HG02852 (cell line): ENCODE data around the gene YPEL1.
"Not testable (repeated sequence)": the region's sequence is repeated elsewhere in the genome, so short reads cannot be mapped to it uniquely, and the experiment has no call there.

Experiments
- ATAC-seq: cut with Tn5 transposase; IDR thresholded peaks from one replicate; pipeline ENCODE4 v1.9.1; 2021; ENCODE audit warnings: mild to moderate bottlenecking, moderate library complexity; ENCODE audit not compliant: unreplicated experiment

The YPEL1 gene

DNA sequence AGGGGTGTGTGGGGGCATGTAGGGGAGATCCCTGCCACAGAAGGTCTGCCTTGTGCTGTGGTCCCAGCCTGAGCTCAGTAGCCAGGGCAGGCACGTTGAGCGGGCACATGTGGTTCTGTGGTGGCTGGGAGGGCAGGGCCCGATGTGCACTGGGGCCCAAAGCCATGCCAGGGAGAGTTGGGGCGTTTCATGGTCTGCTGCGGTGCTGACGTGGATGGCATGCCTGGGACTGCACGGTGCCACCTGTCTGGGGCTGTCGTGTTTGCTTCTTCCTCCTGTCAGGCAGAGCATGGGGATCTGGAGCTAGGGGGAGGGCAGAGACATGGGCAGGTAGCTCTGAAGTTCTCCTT, 50.5 kb downstream of the YPEL1 start:
- no peak for ATAC-seq

GRCh38 chr22:21684492-21685163, 51.0 kb downstream of the YPEL1 start:
- ATAC-seq = no peak

GRCh38 chr22:21683401-21683811, 52.2 kb downstream of the YPEL1 start:
- no peak for ATAC-seq

DNA sequence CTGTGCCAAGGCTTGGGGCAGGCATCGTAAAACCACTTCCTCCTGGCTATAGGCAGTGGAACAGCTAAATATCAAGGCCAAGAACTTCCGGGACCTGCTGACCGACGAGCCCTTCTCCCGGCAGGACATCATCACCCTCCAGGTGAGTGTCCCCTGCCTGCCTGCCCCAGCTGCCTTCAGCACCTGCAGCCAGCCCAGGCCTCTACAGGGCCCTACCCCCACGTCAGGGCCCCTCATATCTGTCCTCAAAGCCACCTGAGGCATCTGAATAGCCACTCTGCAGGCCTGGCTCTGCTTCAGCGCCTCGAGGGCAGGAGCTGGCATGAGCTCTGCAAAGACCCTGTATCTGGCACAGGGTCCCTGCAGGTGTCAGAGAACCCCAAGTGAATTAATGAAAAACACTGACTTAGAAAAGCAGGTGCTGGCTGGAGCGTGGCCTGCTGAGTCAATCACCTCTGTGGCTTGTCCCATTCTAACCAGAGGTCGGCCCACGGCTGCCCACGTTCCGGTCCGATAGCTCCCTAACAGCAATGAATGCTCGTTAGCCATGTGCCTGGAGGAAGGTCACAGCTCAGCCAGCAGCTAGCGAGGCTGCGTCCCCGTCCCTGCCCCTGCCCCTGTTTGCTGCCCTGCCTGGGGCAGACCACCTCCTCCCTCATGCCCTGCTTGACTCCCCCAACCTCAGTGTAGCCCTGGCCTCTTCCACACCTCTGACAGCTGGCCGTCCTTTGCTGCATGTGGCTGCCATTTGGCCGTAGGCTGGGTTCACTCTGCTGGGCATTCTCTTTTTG, 53.0 kb downstream of the YPEL1 start:
- no peak for ATAC-seq

GRCh38 chr22:21681566-21682370, 53.8 kb downstream of the YPEL1 start:
- no peak for ATAC-seq

GRCh38 chr22:21680830-21681565, 54.6 kb downstream of the YPEL1 start:
- no peak for ATAC-seq

GRCh38 chr22:21679383-21679782, 56.2 kb downstream of the YPEL1 start:
- no peak for ATAC-seq

DNA sequence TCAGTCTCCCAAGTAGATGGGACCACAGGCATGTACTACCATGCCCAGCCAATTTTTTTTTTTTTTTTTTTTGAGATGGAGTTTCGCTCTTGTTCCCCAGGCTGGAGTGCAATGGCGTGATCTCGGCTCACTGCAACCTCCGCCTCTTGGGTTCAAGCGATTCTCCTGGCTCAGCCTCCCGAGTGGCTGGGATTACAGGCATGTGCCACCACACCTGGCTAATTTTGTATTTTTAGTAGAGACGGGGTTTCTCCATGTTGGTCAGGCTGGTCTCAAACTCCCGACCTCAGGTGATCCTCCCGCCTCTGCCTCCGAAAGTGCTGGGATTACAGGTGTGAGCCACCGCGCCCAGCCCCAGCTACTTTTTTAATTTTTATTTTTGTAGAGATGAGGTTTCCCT, 56.8 kb downstream of the YPEL1 start:
- ATAC-seq = not testable (repeated sequence)

- ATAC-seq = no peak
Observed at GRCh38 chr22:21677606-21678443, 57.8 kb downstream of the YPEL1 start.

DNA sequence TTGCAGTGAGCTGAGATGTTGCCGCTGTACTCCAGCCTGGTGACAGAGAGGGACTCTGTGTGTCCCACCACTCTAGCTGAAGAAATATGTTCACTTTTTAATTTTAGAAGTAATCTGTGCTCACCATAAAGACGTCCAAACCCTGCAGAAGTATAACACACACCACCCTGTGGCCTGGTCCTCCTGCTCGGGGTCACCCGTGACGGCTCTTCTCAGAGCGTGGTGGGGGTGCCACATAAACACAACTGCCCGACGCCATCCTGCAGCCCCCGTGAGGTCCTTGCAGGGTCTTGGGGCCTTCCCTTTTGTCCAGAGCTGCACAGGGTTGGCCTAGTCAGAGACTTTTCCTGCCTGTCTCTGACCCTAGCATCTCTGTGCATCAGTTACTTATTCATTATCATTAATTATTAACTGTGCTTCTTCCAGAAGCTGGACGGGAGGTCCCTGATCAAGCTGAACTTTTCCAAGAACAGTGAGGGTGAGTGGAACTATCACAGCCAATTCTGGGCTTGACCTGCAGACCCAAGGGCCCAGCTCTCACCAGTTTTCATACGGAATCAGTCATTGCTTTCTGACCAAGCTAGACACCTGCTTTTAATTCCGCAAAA, 60.9 kb downstream of the YPEL1 start:
- ATAC-seq = no peak

GRCh38 chr22:21673534-21674321, 61.9 kb downstream of the YPEL1 start:
- ATAC-seq = no peak

DNA sequence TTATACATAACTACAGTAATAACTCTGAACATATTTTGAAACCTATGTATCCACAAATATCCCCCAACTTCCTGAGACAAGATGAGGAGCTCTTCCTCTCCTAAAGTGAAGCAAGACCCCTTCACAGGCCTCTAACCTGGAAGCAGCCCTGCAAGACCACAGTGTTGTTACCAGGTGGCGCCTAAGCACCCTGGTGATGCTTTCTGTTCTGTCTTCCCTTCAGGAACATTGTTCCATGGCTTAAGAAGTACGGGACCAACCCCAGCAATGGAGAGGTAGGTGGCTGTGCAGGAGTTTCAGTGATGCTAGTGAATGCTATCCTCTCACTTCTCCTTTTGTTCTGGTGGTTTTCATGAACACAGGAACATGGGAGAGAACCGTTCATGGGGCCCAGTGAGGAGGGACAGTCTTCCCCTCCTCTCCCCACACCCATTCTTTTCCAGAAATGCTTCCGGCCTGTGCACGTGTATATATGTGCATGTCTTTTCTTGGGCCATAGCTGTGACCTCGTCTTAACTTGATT, 63.4 kb downstream of the YPEL1 start:
- ATAC-seq = no peak

DNA sequence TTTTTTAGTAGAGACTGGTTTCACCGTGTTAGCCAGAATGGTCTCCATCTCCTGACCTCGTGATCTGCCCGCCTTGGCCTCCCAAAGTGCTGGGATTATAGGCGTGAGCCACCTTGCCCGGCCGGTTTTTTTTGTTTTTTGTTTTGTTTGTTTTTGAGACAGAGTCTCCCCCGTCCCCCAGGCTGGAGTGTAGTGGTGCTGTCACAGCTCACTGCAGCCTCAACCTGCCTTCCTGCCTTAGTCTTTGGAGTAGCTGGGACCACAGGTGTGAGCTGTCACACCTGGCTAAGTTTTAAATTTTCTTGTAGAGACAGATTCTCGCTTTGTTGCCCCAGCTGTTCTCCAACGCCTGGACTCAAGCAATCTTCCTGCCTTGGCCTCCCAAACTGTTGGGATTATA, 66.6 kb downstream of the YPEL1 start:
- ATAC-seq = no peak

DNA sequence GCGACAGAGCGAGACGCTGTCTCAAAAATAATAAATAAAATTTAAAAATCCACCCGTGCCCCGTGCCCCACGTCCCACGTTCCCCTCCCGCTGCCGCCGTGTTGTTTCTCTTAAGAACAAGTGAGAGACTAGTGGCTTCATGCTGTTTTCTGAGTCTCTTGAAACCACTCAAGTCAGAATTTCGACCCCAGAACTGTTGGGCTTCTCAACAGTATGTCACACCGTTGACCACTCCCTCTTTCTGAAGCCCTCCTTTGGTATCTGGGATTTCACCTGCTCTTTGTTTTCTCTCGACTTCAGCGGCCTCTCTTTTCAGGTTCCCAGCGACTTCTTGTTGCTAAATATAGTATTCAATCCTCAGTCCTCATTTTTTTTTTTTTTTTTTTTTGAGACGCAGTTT, 68.8 kb downstream of the YPEL1 start:
- no peak for ATAC-seq

DNA sequence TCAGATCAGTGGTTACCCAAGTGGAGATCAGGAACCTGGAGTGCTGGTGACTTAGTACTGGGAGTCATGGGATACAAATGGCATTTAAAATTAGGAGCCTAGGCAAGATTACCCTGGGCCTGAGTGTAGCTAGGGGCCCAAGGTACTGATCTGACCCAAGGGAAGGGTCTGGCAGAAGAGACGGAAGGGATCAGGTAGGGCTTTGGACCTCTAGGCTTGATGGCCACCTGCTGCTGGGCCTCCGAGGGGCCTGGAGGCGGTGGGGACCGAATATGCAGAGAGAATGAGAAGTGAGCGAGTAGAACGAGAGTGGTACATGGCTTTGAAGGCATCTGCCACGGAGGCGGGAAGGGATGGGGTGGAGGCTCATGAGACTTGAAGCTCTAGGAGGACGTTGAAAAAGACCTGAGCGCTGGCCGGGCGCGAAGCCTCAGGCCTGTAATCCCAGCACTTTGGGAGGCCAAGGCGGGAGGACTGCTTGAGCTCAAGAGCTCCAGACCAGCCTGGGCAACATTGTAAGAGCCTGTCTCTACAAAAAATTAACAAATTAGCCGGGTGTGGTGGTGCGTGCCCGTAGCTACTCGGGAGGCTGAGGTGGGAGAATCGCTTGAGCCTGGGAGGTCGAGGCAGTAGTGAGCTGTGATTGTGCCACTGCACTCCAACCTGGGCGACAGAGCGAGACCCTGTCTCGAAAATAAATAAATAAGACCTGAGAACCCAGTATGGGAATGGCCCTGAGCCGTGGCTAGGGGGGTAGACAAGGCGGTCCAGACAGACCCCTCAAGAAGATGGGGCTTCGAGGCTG, 70.3 kb downstream of the YPEL1 start:
- no peak for ATAC-seq

- no peak for ATAC-seq
Observed at GRCh38 chr22:21663738-21664137, 71.9 kb downstream of the YPEL1 start.

GRCh38 chr22:21661991-21662390, 73.6 kb downstream of the YPEL1 start:
- no peak for ATAC-seq

DNA sequence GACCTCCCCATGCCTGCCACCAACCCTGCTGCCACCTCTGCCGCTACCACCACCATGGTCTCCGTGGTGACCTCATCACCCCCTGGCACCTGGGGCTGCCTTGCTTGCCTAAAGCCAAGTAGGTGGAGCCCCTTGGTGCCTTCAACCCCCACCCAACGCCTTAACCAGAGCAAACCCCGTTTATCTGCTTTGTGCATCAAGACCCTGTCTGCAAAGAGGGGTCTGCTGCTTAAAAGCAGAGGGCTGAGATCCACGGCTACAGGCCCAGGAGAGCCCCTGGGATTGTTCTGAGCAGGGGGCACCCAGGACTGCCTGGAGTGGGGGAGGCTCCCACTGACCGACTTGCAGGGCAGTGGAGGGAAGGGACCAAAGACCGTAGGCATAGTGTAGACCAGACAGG, 74.7 kb downstream of the YPEL1 start:
- no peak for ATAC-seq
